GM18508 (cell line): Measurements from ENCODE around the gene SEL1L3.

Experiments used
- ATAC-seq: cut with Tn5 transposase; IDR thresholded peaks from one replicate; pipeline ENCODE4 v1.9.1; 2021; ENCODE audit warnings: moderate number of reproducible peaks; ENCODE audit not compliant: insufficient read depth, unreplicated experiment

Gene SEL1L3

DNA sequence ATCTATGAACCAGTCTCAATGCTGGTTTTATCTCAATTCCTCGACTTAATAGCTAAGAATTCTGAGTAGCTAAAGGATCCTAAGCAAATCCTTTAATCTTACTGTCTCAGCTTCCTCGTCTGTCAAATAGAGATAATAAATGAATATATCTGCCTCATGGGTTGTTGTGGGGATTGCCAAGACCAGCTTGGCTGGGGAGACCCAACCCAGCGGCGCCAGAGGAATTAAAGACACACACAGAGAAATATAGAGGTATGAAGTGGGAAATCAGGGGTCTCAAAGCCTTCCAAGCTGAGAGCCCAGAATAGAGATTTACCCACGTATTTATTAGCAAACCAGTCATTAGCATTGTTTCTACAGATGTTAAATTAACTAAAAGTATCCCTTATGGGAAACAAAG, 165.3 kb downstream of the SEL1L3 start:
- no peak for ATAC-seq
